AG04450 (cell line): ENCODE data around the gene GPBAR1. TPM values are rescaled to one million over a fixed set of nuclear protein-coding genes. Genes with fewer than 3 reads are reported as not detected.
A peak's percentile ranks its signal among the peaks of the same experiment; 100 is the strongest.

Experiments
- CTCF ChIA-PET: fragments of 300-600, 350-600 bp; formaldehyde crosslinking; extraction: SDS; loops from one replicate; lab custom pipeline; 2022; ENCODE audit warnings: antibody characterized with exemption, inconsistent platforms; lab: Charles Lee
- POLR2A ChIA-PET: fragments of 350-600 bp; formaldehyde crosslinking; extraction: SDS; loops from one replicate; lab custom pipeline; 2021; ENCODE audit warnings: antibody characterized with exemption, inconsistent platforms; lab: Yijun Ruan, JAX
- DNase-seq: peaks from one replicate; pipeline ENCODE4 v3.0.0-alpha.2; 2011; ENCODE audit warnings: low read depth, low spot score
- H3K27ac ChIP-seq: one replicate; pipeline ENCODE4 v1.5.1; 2012; ENCODE audit warnings: low read depth, low read length, control low read depth
- H3K27me3 ChIP-seq: one replicate; pipeline ENCODE4 v1.6.0; 2012; ENCODE audit warnings: low read length; ENCODE audit not compliant: control insufficient read depth, insufficient read depth
- H3K4me3 ChIP-seq: 2 replicates; pipeline ENCODE4 v1.5.1; 2011; ENCODE audit warnings: mild to moderate bottlenecking, low read depth, low read length, control low read depth
- H3K9me3 ChIP-seq: 2 replicates; pipeline ENCODE4 v1.5.1; 2012; ENCODE audit warnings: low read length; ENCODE audit not compliant: control insufficient read depth, insufficient read depth
- polyA plus RNA-seq: library from polyadenylated mRNA; depleted of rRNA; stranded (reverse); fragments of >200 nt; gene quantifications from 2 replicates; pipeline ENCODE4 v1.2.3, GENCODE V29; 2011
- TF ChIP-seq, protein P1 (sequence below): IDR thresholded peaks from 2 replicates; pipeline ENCODE4 v1.5.1; 2011; ENCODE audit warnings: low read depth, low read length, control low read depth, inconsistent platforms

The GPBAR1 gene
- polyA plus RNA-seq, 1 experiment, result not detected

GRCh38 chr2:218292048-218293014 lies 31.5 kb downstream of the GPBAR1 start, which contains the start of gene TMBIM1:
Gene TMBIM1, minus strand, starts transcription at chr2:218292503. Its CDS starts 10,362 bp downstream, at chr2:218282141.
- ChIA-PET POLR2A (interaction anchor here (2.0 kb wide), 1 partner anchor 104 kb away, joined by 6 read pairs; no protein-coding TSS in a partner anchor), CTCF (interaction anchor here (0.6 to 5.6 kb wide), 35 partner anchors 8 to 783 kb away, joined by 3 to 64 read pairs (median 3); partner anchors contain the start of genes AAMP, CATIP and PNKD)
- Histone ChIP-seq H3K4me3 (peak within 1 kb of the TSS; percentile 81), H3K9me3 (no peaks in the 10 kb centered on the region), H3K27ac (peak within 1 kb of the TSS; percentile 57), H3K27me3 (no peaks in the 10 kb centered on the region)
- TF ChIP-seq, protein P1, sequence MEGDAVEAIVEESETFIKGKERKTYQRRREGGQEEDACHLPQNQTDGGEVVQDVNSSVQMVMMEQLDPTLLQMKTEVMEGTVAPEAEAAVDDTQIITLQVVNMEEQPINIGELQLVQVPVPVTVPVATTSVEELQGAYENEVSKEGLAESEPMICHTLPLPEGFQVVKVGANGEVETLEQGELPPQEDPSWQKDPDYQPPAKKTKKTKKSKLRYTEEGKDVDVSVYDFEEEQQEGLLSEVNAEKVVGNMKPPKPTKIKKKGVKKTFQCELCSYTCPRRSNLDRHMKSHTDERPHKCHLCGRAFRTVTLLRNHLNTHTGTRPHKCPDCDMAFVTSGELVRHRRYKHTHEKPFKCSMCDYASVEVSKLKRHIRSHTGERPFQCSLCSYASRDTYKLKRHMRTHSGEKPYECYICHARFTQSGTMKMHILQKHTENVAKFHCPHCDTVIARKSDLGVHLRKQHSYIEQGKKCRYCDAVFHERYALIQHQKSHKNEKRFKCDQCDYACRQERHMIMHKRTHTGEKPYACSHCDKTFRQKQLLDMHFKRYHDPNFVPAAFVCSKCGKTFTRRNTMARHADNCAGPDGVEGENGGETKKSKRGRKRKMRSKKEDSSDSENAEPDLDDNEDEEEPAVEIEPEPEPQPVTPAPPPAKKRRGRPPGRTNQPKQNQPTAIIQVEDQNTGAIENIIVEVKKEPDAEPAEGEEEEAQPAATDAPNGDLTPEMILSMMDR, result peak; percentile 58
- no peak for DNase-seq

DNA sequence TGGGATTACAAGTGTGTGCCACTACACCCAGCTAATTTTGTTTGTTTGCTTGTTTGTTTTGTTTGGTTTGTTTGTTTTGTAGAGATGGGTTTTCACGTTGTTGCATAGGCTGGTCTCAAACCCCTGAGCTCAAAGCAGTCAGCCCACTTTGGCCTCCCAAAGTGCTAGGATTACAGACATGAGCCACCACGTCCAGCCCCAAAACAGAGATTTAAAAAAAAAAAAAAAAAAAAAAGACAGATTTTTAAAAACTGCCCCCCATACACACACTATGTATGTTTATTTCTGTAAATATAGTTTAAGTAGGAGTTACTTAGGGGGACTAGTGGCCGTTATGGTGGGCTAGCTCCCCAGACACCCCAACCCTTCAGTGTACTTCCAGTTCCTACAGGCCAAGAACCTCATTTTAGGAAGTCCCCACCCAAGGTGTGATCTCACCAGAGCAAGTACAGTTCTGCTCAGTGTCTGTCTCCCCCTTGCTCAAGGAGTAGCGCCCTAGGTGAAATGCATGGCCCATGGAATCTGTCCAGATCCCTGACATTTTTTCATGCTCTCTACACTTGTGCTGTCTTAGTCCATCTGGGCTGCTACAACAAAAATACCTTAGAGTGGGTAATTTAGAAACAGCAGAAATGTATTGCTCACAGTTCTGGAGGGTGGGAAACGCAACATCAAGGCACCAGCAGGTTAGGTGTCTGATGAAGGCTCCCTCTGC lies 33.1 kb downstream of the GPBAR1 start:
- Histone ChIP-seq H3K9me3 (no peaks in the 10 kb centered on the region), H3K4me3 (no peak overlapping the region), H3K27ac (no peak overlapping the region), H3K27me3 (no peaks in the 10 kb centered on the region)
- DNase-seq, result no peak
- TF ChIP-seq, protein P1, result no peak
- CTCF ChIA-PET, result interaction anchor here (0.7 to 5.6 kb wide), 5 partner anchors 8 to 101 kb away, joined by 6 to 64 read pairs (median 7); partner anchors contain the start of gene CATIP
- POLR2A ChIA-PET, result no interaction called here

DNA sequence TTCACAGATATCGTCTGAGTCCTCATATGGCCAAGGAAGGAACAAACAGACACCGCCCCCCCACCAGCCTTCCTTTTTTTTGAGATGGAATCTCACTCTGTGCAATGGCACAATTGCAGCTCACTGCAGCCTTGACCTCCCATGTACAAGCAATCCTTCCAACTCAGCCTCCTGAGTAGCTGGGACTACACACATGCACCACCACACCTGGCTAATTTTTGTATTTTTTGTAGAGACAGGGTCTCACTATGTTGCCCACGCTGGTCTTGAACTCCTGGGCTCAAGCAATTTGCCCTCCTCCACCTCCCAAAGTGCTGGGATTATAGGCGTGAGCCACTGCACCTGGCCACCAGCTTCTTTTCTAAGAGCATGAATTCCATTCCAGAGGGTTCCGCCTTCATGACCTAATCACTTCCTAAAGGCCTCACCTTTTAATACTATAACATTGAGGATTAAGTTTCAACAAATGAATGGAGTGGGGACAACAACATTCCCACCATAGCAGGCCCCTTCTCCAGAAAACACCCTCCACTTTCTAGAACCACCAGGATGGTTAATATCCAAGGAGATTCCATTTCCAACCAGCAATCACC lies 33.7 kb downstream of the GPBAR1 start:
- ChIA-PET POLR2A (interaction anchor here (0.9 kb wide), 1 partner anchor 98 kb away, joined by 3 read pairs; no protein-coding TSS in a partner anchor), CTCF (interaction anchor here (4.1 to 5.6 kb wide), 2 partner anchors 62 to 100 kb away, joined by 19 to 64 read pairs; partner anchors contain the start of gene CATIP)
- H3K9me3 ChIP-seq, result no peaks in the 10 kb centered on the region
- no peak overlapping the region for H3K4me3 ChIP-seq
- H3K27ac ChIP-seq, result no peak overlapping the region
- DNase-seq, result no peak
- no peaks in the 10 kb centered on the region for H3K27me3 ChIP-seq
- TF ChIP-seq, protein P1, result no peak

DNA sequence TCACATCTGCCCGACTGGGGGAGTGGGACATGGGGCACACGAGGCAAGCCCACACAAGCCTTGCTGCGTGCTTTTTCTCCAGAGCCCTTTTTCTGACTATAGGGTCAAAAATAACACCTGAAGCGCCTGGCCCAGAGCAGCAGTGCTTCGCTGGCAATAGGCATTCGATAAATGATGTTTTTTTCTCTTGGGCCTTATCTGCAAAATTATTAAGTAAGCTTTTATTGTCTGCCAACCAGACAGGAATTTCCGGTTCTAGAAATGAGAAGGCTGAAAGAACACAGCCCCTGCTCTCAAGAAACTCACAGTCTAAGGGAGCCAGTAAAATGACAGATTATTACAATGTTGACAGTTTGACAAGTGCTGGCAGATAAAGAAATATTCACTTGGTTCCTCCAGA lies 34.2 kb downstream of the GPBAR1 start:
- Histone ChIP-seq H3K4me3 (no peak overlapping the region), H3K27ac (no peak overlapping the region), H3K27me3 (no peaks in the 10 kb centered on the region), H3K9me3 (no peaks in the 10 kb centered on the region)
- no peak for DNase-seq
- TF ChIP-seq, protein P1, result no peak
- POLR2A ChIA-PET, result interaction anchor here (0.9 to 1.9 kb wide), 2 partner anchors 8 to 97 kb away, joined by 3 to 6 read pairs; no protein-coding TSS in a partner anchor
- CTCF ChIA-PET, result interaction anchor here (0.6 to 4.1 kb wide), 3 partner anchors 62 to 101 kb away, joined by 4 to 19 read pairs (median 9); partner anchors contain the start of gene CATIP
